Measurements from ENCODE around the gene FYCO1.
"Not testable (repeated sequence)": the region's sequence is repeated elsewhere in the genome, so short reads cannot be mapped to it uniquely, and the experiment has no call there.

The FYCO1 gene

DNA sequence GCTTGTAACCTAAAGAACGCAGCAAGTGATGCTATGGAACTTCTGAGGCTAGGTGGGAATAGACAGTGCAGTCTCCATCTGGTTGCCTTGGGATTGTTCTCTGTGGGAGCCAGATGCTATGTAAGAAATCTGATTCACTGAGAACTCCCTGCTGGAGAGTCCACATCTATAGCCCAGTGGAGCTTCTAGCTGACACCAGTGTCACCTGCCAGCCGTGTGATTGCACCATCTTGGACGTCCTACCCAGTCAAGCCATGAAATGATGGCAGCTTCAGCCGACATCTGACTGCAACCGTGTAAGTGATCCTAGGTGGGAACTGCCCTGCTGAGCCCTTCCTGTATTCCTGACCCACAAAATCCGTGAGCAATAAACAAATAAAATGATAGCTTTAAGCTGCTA, 12.4 kb upstream of the FYCO1 start:
- DNase-seq: no peak

DNA sequence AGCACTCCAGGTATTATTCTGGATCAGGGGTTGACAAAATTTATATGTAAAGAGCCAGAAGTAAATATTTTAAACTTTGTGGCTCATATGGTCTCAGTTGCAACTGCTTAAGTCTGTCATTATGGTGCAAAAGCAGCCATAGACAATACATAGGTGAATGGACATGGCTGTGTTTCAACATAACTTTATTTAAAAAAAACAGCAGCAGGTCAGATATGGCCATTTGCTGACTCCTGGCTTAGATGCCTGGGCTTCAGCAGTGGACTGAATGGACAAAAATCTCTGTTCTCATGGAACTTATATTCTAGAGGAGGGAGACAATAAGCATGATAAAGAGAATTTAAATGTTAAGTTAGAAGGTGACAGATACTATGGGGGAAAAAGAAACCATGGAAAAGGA, 11.7 kb upstream of the FYCO1 start:
- no peak for DNase-seq

DNA sequence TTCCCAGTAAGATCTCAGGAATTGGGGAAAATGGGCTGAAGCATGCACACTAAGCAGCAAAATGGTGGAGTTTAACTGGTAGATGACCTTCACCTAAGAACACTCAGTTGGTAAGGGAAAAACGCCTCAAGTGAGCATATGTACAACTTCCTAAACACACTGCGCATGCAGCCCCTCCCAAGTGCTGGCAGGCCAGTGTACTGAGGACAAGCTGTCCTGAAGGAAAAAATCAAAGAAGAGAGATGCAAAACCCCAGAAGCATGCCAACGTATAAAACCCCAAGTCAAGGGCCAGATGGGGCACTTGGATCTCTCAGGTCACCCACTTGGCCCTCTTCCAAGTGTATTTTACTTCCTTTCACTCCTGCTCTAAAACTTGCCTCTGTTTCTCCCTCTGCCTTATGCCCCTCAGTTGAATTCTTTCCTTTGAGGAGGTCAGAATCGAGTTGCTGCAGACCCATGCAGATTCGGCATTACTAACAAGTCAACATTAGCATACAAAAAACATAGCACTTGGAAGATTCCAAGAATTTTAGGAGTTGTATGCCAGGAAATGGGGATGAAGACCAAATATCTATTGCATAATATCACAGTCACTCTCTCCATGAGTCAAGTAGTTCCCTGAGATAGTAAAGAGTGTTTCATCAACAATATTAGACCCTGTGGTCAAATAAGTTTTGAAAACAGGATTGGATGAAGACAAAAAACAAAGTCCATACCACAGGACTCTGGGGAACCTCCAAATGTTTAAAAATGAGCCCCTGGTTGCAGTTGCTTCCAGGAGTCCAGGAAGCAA, 10.8 kb upstream of the FYCO1 start:
- no peak for DNase-seq

DNA sequence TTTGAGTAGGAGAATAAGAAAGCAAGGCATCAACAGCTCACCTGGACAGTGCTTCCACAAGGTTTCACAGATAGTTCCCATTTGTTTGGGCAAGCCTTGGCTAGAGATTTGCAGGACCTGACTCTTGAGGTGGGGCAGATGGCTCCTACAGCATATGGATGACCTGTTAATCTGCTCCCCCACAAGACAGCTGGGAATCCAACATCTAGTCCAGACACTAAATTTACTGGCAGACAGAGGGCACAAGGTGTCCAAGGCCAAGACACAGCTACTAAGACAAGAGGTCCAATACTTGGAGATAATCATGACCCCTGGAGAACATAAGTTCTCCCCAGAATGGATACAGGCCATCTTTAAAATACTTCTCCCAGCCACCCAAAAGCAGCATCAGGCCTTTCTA, 8.1 kb upstream of the FYCO1 start:
- not testable (repeated sequence) for DNase-seq

DNA sequence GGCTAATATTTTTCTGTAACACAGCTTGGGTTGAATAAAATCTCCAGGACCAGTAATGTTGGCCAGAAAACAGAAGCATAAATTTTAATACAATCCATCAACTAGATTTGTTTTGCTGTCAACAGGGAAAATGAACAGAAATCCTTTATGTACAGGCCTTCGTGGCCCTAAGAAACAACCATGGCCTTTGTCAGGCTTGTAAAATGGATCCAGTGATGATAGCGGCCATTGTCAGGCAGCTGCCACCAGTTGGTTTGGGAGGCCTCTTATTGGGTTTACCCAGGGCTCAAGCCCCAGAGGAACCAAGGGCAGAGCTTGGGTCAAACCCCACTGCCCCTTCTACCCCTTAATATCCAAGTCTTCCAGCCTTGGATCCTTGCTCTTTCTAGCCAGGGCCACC, 5.6 kb upstream of the FYCO1 start:
- DNase-seq: no peak

DNA sequence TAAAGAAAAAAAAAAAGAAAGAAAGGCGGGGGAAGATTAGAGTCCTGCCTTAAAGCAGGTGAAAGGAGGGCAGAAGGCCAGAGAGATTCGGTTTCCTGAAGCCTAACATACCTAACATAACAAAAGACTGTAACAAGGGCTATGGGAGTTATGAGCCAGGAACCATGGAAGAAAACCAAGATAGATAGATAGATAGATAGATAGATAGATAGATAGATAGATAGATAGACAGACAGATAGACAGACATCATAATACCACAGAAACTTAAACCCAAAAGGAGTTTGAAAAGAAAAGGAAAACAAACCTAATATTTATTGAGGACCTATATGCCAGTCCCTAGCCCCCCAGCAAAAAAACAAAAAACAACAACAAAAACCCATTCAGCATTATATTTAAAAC, 2.3 kb upstream of the FYCO1 start:
- DNase-seq: no peak

DNA sequence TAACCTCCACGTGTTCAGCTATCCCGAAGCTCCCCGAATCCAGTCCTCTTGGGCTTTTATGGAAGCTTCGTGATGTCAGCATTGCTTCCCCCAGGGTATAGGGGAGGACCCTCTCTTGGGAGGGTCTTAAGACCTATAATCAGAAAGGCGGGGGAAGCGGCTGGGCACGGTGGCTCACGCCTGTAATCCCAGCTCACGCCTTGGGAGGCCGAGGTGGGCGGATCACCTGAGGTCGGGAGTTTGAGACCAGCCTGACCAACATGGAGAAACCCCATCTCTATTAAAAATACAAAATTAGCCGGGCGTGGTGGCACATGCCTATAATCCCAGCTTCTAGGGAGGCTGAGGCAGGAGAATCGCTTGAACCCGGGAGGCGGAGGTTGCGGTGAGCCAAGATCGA, 1.9 kb upstream of the FYCO1 start:
- DNase-seq: not testable (repeated sequence)

DNA sequence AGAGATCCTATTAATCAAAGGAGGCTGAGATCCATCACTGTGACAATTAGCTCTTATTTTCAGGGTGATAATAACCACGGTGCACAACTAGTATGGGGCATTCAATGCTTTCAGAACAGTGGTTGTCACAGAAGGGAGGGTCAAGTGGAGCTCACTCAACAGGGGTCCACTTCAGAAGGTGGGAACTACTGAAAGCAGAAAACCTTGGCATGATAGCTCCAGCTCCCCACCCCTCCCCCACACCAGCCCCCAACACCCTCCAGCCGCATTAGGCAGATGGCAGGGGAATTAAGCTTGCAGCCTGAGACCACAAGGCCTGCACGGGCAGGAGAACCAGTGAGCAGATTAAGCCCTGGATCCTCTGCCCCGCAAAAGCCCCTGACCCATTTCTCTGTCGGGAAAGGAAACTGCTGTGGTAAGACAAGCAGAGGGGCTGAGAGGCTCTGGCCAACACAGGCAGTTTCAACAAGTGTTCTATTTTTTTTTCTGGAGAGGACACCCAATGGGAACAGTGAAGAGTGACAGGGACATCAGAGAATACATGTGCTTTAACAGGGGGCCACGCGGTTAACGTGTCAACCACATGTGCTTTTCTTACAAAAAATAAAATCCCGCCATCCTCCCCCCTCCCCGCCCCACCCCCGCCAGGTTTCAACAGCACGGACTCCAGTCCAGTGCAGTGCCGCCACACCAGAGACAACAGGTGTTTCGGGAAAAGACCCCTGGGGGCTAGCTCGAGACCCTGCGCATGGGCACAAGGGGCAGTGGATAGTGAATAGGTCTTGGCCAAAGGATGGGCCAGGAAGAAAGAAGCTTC, 997 bp downstream of the FYCO1 start:
- peak in 1 of 2 experiments; percentile 8 for DNase-seq

DNA sequence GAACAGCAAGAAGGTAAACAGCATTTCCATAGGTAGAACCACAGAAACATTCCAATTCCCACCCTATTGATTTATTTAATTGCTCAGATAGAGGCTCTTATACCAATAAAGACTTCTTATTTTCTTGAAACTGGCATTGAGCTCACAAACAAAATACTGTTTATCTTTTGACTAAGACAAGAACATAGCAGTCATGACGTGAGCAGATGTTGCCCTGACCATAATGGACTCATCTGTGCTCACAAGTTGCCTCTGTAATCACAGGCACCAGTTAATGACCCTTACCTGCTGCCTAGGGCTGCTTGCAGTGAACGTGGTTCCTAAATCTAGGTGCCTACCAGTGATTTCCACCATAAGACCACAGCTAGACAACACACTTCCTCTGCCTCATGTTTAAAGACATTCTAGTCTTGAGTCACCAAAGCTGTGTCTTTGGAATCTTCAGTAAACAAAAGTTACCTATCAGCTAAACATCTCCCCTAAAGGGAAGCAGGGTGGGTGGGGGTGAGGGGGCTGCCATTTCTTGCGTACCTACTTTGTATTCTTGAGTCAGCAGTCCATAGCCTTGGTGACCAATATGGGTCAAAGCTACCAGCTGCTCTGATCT, 2.1 kb downstream of the FYCO1 start:
- no peak for DNase-seq

DNA sequence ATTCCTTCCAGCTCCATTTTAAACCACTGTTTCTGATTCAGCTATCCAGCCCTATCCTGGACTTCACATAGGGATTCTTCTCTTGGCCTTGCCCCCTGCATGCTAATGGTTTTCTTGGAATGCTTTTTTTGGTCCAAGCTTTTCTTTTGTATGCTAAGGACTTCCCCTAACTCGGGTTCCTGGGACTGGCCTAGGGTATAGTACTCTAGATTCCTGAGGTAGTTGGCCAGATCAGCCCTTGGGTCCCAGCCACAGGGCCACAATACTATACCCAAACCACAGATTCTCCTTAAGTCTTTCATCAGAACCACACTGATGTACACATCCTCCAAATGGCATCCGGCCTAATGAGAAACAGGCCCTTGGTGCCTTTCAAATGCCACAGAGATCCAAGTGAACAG, 2.8 kb downstream of the FYCO1 start:
- DNase-seq: no peak

DNA sequence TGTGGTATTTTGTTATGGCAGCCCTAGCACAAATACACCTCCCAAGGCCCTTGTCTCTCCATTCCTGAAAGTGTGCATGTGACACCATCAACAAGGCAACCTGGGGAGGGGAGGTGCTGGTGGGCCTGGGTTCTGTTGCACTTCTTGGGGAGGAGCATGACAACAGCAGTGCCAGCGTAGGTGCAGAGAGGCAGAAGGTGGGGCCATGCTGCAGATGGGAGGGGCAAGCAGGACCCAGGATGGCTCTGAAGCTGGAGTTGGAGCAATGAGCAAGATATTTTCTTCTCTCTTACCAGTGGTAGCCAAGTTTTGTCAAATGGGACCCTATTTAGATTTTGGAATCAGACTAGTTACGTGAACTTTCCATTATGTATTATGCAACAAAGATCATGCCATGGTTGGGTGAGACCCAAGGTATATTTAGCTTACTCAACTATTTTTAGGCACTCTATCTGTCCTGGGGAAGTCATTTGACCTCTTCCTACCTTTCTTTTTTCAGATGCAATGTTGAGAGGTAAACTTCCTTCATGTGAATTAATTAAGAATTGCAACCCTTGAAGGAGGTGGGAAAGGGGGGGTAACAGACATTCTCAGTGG, 3.4 kb downstream of the FYCO1 start:
- DNase-seq: no peak

DNA sequence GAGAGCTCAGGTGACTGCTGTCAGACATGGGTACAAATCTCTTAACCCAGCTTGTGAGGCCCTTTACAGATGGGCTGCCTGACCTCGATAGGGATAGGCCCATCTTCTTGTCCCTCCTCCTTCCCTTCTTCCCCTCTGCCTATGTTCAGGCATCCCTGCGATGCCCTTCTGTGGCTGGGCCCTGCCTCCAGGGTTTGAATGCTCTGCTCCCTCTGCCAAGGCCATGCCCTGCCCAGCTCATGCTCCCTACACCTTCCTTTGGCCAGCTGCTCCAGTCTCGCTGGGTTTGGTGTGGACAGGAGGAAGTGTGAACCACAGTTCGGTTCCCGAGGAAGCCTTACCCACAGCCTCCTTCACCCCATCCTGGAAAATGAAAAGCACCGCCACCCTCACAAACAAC, 4.3 kb downstream of the FYCO1 start:
- no peak for DNase-seq

DNA sequence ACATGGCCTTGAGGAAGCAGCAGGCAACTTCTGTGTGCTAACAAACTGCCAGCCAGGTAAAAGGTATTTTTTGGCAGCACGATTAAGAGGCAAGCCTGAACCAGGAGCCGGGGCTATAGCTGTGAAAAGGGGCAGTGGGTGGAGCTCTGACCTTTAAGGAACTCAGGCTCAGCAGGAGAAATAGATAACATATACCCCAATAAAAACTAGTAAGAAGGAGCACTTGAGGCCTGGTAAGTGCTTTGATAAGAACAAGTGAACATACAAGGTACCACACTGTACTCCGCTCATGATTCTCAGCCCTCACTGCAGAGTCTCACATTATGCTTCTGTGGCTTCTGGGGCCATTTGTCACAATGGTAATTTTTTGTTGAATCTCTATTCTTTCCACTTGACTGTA, 5.4 kb downstream of the FYCO1 start:
- no peak for DNase-seq

DNA sequence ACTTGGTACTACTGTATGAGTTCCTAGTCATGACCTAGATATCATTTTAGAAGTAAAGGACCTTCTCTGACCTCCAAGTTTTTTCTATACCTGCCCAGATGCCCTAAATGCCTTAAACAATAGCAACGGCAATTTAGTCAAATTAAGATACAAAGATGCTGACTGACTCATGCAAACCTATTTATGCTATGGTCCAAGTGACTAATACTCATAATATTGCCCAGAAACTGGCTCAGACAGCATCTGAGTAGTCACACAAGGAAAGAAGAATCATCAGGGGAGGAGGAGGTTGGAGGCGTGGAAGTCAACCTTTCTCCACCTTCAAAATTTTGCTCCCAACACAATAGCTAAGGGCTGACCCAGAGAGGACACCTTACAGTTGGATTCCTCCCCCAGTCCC, 6.8 kb downstream of the FYCO1 start:
- no peak for DNase-seq

DNA sequence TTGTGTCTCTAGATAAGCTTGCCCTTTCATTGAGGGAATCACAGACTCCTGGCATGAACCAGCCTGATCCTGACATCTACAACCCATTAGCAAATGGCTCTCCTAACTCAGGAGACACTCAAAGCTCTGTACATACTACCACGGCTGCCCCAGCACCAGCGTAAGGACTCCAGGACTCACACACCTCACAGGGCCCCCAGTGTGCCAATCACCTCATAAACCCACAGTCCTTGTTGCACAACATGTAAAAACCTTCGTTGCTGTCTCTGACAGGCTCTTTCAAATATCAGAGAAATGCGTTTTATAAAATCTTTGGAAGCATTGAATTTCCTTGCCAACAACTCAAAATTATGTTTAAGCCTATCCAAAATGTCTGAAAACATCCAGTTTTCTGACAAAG, 7.3 kb downstream of the FYCO1 start:
- no peak for DNase-seq

DNA sequence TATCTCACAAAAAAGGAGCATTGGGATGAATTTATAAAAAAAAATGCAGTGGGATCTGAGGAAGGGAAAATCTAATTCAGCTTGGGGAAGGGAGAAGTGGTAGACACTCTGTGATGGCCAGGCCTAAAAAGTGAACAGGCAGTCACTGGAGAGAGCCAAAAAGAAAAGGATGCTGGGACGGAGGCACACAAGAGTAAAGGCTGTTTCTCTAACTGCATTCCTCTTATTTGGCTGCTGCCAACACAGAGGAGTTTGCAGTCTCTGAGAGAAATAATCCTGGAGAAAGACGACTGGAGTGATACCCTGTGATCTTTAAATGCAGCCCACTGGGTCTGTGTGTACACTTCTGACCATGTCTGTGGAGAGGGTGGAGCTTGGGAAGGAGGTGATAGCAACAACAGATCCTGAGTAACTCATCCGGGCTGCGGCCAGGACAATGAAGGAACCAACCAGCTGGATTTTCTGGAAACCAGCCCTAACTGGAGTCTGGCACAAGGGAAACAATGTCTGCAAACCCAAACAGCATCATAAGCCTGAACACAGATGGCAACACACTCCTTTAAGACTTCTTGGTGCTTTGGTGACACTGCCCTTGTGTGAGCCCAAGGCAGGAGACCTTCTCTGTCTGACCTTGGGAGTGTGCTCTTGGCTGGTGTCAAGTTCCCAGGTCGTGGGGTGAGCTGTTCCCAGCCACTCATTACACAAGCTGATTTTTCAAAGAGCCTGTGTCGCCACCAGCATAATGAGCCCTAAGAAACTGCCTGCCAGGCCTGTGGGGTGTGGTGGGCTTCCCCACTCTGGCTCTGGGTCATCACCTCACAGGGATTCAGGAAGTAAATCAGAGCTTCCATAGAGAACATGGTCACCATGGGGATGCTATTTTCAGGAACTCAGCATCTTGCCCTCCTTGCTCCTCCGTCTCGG, 8.0 kb downstream of the FYCO1 start:
- no peak for DNase-seq

DNA sequence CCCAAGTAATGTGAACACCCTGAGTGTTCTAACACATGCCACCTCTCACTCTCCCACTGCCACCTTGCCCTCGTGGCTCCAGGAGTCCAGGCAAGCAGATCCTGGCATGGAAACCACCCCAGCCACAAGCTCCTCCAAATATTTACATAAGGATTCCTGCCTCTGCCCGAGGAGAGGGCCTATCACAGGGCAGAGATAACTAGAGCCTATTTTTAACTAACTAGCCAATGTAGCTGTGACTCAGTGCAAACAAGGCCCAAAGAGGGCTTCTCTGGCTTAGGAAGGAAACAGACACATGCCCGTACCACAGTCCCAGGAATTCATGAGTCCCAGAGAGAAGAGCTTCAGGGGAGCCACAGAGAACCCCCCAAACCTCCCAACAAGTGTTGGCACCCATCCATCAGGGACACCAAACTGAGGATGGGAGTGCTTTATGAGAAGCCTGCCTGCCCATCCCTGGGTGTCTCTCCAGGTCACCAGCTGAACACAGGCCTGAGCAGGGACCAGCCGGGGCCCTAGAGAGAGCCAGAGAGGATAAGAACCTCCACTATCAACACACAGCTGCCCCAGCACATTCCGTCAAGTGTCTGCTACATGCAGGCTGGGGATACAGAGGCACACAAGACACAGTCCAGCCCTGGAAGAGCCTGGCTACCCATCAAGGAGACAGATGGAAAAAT, 9.2 kb downstream of the FYCO1 start:
- DNase-seq: peak in 1 of 2 experiments; percentile 33

DNA sequence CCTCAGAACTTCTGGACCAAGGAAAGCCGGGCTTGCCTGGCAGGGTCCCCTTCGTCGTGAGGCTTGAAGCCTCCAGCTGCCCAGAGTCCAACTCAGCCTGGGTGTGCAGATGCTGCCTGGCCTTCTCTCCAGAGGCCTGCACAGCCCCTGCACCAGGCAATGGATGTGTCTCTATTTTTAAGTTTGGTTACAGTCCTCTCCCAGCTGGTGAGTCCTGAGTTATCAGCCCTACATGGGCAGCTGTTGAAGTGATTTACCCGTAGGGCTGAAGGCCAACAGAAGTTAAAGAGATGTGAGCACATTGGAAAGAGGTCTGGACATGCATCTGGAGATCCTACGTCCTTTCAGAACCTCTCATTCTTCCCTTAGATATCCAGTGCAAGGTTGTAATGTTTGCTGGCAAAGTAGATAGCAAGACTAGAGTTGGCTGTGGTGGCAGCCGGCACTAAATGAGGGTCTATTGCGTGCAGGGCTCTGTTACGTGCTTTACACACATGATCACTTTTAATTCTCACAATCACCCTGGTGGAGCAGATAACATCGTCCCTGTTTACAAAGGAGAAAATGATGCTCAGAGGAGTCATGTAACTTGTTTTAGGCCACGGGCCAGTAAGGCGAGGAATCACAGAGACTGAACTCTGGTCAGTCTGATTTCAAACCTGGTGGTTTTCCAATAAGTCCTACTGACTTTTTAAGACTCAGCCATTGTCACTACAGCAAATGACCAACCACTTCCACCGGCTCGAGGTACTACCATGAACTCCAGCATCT, 9.9 kb downstream of the FYCO1 start:
- DNase-seq: no peak

DNA sequence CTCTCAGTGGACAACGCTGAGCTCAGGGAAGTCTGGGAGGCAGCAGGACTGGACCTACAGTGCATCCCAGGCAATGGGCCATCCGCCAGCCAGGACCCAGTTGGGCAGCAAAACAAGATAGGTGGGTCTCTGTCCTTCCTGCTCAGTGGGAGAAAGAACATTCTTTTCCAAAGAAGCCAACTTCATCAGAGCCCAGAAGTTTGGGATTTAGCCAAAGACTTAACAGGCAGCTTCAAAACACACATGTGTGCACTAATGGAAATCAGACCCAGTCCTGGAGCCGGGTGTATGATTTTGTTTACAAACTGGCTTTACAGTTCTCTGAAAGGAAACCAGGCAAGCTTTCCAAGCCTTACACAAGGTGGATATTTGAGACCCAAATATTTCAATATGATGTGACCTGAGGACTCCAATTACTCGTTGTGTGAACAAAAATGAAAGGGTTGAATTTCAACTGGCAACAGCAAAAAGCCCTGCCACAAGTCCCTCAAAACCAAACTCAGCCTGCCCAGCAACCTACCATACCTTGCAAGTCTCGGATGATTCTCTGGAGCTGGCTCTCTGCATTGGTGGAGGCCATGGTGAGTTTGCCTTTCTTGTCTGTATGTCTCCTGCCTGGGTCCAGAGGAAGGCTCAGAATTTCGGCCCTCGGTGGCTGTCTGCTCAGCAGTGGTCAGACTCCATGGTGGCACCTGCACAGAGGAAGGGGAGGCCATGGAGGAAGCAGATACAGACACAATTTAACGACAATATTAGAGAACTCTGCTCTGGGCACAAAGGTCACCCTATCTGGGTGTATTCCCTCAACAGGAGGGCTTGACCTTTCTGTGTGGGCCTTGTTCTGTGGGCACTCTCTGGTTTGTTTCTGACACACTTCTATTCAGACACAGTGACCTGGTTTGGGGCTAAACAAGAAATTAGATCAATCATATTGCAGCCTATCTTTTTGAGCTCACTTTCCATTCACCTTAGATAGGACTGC, 11.0 kb downstream of the FYCO1 start:
- peak in 1 of 2 experiments; percentile 16 for DNase-seq

DNA sequence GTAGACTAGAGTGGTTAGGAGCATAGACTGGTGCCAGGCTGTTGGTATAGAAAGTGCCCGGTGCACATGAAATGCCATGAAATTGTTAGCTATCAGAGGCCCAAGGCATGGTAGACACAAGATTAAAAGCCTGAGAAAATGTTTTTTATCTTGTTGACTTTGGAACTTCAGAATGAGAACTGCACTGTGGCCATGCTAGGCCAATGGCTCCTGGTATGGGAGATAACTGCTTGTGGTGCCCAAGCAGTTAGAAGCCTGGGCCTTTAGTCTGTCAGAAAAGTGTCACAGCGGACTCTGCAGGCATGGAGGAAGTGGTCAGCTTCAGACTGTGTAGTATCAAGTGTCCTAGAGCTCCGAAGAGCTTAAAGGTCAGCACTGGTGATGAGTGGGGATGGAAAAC, 11.9 kb downstream of the FYCO1 start:
- no peak for DNase-seq
